GM15510 (cell line): Measurements from ENCODE around the gene BAHCC1.

Source experiments
- POLR2A ChIP-seq: IDR thresholded peaks from 3 replicates; pipeline ENCODE4 v1.6.1; 2011; ENCODE audit warnings: borderline replicate concordance; ENCODE audit not compliant: insufficient read length; ENCODE audit errors: extremely low read depth

Gene BAHCC1

DNA sequence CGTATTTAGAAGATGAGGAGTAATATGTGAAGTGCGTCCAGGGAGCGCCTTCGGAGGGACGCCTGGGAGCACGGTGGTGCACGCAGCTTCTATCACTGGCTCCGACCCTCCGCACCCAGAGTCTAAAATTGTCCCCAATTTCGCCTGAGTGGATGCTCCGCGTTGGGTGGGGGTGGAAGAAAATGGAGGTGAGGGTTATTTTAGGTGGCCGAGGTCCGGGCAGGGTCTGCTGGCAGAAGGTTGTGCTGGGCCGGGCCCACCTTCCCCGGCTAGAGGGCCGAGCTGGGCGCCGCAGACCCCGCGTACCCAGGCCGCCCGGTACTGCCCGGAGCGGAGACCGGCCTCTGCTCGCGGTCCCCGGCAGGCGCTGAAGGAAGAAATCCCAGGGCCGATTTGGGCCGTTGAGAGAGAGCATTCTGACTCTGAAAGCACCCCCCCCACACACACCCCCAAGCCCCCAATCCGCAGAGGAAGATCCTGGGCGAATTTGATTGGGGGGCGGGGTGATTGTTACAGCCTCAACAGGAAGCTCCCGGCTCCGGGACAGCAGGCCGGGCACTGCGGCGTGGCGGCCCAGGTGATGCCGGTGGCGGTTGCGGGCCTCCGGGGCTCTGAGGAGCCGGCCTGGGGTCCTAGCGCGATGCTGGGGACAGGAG lies 3.0 kb downstream of the BAHCC1 start:
- TF ChIP-seq POLR2A = no peak

DNA sequence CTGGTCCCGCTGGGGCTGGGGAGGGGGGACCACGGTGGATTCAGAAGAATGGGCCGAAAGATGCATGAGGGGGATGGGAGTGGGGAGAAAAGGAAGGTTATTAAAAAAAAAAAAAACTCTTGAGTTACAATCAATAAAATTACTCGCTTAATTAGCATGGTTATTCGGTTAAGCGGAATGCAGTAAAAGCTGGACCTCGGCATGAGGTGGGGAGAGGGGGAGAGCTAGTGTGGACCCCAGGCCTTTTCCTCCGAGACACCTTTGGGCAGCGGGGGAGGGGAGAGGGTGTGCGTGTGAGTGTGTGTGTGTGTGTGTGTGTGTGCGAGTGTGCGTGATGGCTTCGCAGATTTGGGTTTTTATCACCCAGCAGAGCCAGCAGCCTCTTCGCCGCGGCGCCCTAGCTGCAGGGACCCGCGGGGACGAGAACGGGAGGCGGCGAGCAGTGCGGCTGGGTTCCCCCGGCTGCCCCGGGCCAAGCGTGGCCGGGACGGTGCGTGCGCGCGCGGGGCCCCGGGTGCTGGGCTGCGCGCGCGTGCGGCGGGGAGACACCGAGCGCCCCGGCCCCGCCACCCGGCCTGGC lies 3.7 kb downstream of the BAHCC1 start:
- TF ChIP-seq POLR2A = no peak

DNA sequence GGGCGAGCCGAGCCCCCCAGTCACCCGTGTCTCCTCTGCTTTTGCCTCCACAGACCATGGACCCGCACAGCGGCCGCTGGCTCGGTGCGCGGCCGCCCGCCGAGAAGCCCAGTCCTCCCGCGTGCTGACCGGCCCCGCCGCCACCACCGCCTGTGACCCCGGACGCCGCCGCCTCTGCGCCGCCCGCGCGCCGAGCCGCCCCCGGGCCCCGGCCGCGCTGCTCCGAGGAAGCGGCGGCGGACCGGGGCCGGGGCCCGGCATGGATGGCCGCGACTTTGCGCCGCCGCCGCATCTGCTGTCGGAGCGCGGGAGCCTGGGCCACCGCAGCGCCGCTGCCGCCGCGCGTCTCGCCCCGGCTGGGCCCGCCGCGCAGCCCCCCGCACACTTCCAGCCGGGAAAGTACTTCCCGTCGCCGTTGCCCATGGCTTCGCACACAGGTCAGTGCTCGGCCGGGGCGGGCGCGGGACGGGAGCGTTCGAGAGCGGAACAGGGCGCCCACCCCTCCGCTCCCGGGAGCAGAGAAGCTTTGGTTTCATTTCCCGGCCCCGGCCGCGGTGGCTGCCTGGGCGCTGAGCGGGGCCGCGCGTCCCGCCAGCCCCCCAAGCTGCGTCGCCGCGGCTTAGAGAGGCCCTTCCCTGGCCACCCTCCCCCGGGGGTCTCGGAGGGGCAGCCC lies 4.4 kb downstream of the BAHCC1 start:
- TF ChIP-seq POLR2A = no peak

DNA sequence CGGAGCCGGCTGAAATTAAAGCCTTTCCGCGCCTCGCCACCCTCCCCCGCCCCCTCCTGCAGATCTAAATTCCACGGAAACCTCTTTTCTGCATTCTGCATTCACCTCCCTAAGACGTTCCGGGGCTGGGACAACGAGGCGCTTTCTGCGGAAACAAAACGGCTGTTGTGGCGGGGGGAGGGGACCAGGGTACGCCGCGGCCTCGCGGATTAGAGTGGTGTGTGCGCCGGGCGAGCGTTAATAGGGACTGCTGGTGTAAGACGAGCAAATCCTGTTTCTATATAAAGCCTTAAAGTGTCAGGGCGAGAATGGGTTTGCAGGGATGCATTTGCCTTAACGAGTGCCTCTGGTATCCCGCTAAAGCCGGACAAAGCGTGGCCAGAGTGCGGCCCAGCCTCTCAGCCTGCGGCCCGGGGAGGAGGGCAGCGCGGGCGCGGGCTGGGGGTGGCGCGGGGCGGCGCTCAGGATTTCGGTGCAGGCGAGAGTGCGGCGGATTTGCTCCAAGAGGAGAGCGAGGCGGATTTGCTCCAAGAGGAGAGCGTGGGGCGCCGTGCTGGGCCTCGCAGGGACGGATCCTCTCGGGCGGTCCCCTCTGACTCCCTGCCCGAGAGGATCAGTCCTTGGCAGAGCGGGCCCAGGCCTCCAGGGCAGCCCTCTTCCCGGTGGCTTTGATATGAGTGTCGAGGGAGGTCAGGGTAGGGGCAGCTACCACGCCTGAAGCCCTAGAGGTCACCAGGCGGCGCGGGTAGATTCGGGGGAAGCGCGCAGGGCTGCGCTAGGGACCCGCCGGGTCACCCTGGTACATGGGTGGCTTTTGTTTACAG lies 5.1 kb downstream of the BAHCC1 start:
- TF ChIP-seq POLR2A = no peak

DNA sequence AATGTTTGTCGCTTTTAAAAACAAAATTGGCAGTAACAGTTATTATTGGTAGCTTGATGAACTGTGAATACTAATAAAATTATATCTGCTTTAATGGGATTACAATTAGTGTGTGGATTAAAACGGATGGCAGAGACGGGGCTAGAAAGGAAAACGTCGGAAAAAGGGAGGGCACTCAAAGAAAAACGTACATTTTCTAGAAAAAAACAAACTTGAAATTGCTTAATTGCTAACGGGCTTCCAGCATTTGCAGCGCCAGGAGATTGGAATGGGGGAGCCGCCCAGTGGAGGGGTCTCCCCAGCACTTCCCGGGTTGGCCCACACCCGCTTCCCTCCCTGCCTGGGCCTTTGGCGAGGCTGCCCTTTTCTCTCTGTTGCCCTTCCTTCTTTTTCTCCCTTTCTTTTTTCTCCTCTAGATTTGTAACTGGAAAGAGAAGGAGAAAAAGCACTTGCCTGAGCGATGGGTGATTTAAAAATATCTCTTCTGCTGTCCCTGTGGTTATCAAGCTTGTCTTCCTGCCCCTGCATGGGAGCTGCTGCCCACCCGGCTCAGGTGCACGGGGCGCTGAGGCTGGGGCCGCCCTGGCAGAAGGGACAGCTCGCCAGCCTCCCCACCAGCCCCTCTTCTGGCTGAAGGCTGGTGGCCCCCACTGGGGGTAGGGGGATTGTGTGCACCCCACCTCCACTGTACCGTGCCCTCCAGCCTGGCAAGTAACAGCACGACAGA lies 5.9 kb downstream of the BAHCC1 start:
- no peak for TF ChIP-seq POLR2A

DNA sequence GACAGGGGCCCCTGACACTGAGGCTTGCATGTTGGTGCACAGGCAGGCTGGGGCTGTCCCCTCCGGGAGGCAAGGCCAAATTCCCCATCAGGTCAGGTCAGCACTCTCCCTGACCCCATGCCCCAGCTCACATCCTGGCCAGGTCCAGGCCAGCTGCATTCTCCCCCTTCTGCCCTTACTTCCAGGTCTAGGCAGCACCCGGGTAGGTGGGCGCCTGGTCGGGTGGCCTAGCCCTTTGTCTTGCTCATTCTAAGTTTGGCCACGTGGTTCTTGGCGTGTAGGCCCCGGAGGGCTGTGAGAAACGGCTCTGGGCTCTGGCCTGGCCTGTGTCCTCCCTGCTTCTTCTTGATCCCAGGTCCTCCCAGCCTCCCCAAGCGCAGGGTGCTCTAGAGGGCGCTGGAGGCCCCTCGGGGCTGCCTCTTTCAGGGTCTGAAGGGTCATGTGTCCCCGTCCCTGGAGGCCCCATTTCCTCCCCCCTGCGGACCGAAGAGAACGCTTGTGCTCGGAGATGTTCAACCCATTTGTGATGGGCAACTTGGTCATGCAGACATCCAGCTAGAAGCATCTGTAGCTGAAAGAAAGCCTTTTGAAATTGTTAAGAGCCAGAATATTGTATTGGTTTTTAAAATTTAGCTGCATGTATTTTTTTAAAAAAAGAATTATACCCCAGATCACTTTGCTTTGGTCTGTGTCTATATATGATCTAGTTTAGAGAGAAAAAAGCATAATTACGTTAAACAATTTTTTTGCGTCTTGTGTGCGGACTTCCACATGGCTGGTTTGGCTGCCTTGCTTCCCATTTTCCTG lies 6.7 kb downstream of the BAHCC1 start:
- TF ChIP-seq POLR2A = no peak

DNA sequence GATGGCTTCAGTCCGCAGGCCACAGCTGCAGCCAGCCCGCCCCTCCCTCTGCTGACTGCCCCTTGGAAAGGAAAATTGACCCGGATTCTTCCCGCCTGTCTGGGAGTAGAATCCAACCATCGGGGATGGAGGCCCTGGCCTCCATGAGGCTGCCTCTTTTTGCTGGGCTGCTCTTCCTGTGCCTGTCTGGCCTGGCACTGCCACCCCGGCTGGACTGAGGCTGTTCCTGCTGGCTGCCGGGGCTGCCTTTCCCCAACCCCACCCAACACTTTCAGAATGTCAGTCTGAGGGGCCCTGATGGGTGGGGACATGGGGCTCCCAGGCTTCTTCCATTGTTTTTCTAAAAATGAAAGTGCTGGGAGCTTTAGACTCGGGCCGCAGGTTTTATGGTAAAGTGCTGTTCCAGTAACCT lies 7.3 kb downstream of the BAHCC1 start:
- TF ChIP-seq POLR2A = no peak

DNA sequence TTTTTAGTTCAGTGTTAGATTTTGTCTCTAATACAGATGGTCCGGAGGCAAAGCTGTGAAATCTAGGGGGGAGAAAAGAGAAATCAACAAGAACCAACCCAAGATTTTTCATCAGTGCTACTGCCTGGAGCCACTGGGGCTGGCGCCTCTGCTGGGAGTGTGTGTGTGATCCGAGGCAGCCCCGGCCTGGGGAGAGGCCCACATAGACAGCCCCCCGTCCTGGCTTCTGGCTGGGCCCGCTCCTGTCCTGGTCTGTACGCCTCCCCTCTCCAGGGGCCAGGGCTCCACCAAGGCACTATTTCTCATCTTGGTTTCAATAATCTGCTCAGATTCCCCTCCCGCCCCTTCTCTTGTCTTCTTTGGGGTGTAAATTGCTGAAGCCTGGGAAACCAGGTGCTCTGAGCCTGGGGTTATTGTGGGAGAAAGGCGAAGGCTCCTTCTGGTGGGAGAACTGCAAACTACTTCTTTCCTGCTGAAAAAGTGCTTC lies 7.8 kb downstream of the BAHCC1 start:
- TF ChIP-seq POLR2A = no peak

DNA sequence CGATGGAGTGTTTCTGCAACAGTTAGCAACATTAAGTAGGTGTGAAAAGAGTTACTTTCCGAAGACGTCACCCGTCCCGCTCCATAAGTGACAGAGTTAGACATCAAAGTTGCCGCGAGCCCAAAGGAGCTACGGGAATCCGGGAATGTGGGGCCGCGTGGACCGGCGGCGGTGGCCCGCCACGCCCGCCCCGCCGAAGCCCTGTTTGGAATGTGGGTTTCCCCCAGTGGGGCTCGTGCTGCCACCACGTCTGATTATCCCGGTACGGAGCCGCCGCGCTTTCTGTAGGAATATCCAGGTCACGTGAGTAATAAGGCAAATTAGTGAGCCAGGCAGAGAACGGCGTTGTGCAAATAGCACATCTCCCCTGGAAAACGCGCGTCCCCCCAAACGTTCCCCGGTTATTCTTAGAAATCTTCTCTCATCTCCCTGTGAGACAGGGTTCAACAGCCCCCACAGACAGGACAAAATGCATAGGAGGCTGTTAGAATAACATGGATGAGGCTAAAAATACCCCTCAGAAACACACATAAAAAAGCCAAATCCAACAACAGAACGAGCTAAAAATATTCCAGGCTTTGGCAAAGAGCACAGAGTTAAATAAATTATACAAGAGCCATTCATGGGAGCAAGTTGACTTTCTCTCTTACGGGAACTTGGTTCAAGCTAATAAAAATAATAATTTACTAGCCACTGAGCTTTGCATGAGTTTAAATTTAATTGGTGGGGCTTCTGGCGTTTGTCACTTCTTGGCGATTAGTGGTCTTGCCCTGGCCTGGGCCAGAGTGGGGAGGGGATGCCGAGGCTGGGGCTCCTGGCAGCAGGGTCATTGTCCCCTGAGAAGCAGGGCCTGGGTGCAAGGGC lies 8.6 kb downstream of the BAHCC1 start:
- TF ChIP-seq POLR2A = no peak

DNA sequence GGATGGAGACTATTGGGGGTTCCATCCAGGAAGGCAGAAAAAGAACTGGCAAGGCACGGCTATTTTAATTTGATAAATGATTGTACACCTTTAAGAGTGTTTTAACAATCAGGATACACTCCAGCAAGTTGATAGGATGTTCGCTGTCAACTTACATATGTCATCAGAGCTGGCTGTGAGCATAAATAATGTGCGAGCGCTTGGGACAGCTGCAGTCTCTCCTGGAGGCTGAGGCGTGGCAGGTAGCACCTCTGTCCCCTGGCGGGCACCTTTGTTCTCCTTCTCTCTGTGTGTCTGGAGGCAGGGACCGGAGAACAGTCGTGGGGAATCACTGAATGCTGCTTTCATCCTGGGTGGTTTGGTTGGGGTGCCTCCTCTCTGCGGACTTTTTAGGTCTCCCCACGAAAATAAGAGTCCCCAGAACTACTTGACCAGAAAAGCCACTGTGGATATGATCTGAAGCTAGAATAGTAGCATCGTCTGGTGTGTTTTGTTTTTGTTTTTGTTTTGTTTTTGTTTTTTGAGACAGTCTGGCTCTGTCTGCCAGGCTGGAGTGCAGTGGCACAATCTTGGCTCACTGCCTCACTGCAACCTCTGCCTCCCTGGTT lies 9.4 kb downstream of the BAHCC1 start:
- no peak for TF ChIP-seq POLR2A

DNA sequence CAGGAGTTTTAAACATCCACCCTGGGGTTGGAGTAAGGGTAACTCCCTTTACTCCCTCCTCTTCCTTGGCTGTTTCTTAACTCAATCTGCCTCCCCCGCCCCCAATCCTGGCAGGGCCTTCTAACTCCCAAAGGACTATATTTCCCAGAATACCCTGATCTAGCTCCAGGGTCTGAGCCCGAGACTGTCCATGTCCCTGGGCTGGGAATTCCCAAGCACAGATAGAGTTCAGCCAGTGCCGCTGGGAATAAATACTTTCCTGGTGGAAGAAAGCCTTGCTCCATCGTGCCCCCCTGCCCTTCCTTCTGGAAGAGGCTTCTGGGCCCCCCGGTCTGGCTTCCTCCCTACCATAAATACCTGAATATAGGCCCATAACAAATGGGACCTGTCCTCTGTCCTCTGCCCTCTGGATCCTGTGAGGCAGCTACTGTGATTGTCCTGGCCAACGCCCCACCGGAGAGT lies 10.2 kb downstream of the BAHCC1 start:
- no peak for TF ChIP-seq POLR2A
